Myocyte (in vitro differentiated cells): ENCODE results near the gene TPM4. TPM values are rescaled to one million over a fixed set of nuclear protein-coding genes. Genes with fewer than 3 reads are reported as not detected.
"Not testable (repeated sequence)": the region's sequence is repeated elsewhere in the genome, so short reads cannot be mapped to it uniquely, and the experiment has no call there.

Experiments
- DNase-seq: peaks from one replicate; pipeline ENCODE4 v3.0.0-alpha.2; 2012; ENCODE audit warnings: low read depth
- polyA plus RNA-seq: library from polyadenylated mRNA; unstranded; fragments of >200 nt; gene quantifications from one replicate; pipeline ENCODE4 v1.2.1, GENCODE V29; 2012; ENCODE audit warnings: missing spikeins
- total RNA-seq: library from RNA; depleted of rRNA; stranded (reverse); fragments of >200 nt; gene quantifications from 2 replicates; pipeline ENCODE4 v1.2.3, GENCODE V29; 2014

TPM4 gene
- 324 and 355 TPM in 2 replicates for total RNA-seq
- polyA plus RNA-seq: 730 TPM

DNA sequence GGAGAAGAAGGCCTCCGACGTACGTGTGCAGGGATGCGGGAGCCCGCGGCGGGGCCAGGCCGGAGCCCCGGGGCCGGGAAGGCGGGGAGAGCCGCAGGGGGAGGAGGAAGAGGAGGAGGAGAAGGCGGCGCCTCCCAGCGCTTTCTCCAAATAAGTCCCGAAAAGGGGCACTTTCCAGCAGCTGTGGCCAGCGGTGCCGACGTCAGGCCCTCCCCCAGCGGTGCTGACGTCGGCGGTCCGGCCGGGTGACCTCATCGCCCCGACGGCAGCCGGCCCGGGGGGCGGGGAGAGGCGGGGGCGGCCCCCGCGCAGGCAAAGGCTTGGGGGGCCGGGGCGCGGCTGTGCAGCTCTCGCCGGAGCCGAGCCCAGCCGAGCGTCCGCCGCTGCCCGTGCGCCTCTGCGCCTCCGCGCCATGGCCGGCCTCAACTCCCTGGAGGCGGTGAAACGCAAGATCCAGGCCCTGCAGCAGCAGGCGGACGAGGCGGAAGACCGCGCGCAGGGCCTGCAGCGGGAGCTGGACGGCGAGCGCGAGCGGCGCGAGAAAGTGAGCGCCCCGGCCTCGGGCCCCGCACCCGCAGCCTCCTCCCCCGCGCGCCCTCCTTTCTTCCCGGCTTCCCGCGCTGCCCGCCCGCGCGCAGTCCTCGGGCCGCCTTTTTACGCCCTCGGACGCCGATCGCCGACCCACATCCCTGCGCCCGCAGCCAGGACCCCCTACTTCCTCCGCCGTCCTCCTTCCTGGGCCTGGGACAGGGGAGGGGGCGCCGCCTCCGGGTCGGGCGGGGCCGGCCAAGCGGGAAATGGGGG is at the start of gene TPM4:
Gene TPM4 (plus strand): TSS at position 342 of the 804 bp plus-strand sequence. CDS start 71 bp downstream, at position 413.
- DNase-seq: peak; percentile 87

GRCh38 chr19:16026756-16027155 is 49.5 kb upstream of the TPM4 start:
- no peak for DNase-seq

DNA sequence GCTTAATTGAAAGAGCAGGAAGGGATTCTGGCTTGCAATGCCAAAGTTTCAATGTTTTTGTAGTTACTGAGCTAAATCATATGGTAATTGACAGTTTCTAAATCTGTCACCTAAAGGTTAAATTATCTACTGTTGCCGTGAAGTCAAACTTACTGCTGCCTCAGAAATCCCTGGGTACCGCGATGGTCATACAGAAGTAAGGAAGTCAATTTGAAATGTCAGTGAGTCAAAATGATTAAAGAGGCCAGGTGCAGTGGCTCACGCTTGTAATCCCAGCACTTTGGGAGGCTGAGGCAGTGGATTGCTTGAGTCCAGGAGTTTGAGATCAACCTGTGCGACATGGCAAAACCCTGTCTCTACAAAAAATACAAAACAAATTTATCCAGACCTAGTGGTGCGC is 48.8 kb upstream of the TPM4 start:
- peak; percentile 73 for DNase-seq

- DNase-seq: not testable (repeated sequence)
Measured at GRCh38 chr19:16030155-16030554, 46.1 kb upstream of the TPM4 start.

DNA sequence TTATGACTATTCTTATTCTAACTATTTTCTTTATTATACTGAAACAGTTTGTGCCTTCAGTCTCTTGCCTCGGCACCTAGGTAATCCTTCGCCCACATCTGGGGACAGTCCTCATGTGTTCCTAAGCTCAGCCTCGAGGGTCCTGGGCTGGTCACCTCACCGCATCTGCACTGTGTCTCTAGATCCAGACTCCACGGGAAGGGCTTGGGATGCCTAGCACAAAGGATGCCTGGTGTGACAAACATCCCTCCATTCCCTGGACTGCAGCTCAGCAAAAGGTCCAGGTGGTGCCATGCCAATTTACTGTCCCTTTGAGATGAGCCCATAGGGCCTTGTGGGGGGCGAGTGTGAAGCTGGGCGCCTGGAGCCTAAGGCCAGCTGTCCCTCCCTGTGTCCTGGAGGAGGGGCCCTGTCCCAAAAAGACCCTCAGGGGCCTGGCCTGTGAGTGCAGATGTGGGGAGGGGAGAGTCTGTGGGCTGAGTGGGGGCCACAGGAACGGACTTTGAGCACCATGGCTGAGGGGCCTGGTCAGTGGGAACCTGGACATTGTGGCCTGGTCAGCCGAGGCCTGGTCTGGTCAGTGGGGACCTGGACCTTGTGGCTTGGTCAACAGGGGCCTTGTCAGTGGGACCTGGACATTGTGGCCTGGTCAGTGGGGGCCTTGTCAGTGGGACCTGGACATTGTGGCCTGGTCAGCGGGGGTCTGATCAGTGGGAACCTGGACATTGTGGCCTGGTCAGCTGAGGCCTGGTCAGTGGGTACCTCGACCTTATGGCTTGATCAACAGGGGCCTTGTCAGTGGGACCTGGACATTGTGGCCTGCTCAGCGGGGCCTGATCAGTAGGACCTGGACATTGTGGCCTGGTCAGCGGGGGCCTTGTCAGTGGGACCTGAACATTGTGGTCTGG is 45.1 kb upstream of the TPM4 start:
- no peak for DNase-seq

- DNase-seq: no peak
Measured at GRCh38 chr19:16031872-16032200, 44.5 kb upstream of the TPM4 start.

- DNase-seq: no peak
Measured at GRCh38 chr19:16032509-16033135, 43.7 kb upstream of the TPM4 start.

DNA sequence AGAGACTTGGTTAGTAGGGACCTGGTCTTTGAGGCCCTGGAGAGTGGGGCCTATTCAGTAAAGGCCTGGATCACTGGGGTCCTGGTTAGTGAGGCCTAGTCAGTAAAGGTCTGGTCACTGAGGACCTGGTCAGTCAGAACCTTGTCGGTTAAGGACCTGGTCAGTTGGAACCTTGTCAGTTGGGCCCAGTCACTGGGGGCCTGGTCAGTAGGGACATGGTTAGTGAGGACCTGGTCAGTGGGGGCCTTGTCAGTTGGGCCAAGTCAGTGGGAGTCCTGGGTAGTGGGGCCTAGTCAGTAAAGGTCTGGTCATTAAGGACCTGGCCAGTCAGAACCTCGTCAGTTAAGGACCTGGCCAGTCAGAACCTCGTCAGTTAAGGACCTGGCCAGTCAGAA is 43.2 kb upstream of the TPM4 start:
- no peak for DNase-seq

DNA sequence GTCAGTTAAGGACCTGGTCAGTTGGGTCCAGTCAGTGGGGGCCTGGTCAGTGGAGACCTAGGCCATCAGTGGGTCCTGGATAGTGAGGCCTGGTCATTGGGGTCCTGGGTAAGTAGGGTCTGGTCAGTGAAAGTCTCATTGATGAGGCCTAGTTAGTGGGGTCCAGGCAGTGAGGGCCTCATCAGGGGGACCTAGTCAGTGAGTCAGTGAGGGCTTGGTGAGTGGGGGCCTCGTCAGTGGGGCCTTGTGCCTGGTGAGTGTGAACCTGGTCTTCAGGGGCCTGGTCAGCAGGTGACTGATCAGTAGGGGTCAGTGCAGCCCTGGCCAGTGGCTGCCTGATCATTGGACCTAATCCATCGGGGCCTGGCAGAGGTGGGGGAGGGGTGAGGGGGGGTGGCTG is 42.6 kb upstream of the TPM4 start:
- DNase-seq: no peak

DNA sequence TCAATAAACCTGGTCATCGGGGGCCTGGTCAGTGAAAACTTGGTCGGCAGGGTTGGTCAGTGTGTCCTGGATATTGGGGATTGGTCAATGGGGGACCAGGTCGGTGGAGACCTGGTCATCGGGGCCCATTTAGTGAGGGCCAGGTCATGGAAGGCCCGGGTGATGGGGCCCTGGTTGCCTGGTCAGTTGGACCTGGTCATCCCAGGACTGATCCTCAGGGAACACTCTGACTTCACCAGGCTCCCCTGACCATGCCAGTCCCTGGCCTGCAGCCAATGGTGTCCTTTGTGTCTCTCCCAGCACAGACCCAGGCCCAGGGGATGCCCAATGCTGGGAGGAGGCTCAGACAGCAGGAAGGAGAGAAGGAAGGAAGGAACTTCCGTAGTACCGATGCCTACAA is 42.1 kb upstream of the TPM4 start:
- no peak for DNase-seq

DNA sequence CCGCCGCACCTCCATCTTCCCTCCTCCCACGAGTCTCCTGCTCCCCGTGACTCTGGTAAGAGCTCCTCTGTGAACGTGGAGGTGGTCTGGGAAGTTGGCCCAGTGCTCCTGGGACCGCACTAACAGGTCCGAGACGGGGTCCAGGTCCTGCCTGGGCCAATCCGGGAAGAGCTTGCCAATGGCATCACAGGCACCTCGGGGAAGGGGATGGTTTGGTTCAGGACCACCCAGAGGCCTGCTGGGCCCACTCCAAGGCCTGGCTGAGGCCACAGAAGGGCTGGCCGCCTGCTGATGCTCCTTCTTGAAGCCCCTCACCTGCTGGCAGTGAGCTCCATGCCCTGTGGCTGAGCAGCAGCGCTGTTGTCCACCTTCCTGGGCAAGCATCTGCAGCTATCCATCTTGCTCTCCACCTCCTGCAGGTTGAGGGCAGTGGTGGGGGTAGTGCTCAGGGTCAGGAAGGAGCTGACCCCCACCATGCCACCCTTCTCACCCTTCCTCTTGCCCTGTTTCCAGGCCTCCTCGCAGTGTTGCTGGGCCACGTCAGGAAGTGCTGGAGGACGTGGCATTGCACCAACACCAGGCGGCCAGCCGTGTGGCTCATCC is 41.2 kb upstream of the TPM4 start:
- DNase-seq: no peak

- DNase-seq: no peak
Measured at GRCh38 chr19:16035601-16036297, 40.5 kb upstream of the TPM4 start.

- DNase-seq: no peak
Measured at GRCh38 chr19:16036397-16036925, 39.8 kb upstream of the TPM4 start.

- DNase-seq: no peak
Measured at GRCh38 chr19:16036941-16037340, 39.4 kb upstream of the TPM4 start.

GRCh38 chr19:16037424-16038195 is 38.7 kb upstream of the TPM4 start:
- no peak for DNase-seq

- DNase-seq: no peak
Measured at GRCh38 chr19:16038196-16038695, 38.0 kb upstream of the TPM4 start.

- DNase-seq: no peak
Measured at GRCh38 chr19:16039081-16039480, 37.2 kb upstream of the TPM4 start.

GRCh38 chr19:16039545-16039944 is 36.8 kb upstream of the TPM4 start:
- no peak for DNase-seq

DNA sequence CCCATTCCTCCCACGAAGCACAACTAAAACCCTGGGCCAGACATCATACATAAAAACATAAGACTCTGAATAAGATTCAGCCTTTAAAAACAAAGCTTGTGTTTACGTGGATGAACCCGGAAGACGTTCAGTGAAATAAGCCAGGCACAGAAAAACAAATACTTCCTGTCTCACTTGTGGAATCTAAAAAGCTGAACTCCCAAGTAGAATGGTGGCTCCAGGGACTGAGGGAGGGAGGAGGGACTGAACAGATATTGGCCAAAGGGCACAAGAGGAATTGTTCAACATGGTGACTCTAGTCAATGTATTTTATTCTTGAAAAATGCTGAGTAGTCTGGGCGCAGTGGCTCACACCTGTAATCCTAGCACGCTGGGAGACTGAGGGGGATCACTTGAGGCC is 35.7 kb upstream of the TPM4 start:
- DNase-seq: peak; percentile 22
